ENCODE data around the gene CENPK.

GRCh38 chr5:65479527-65479926 is 83.4 kb downstream of the CENPK start:
- TF ChIP-seq CTCF (conservative IDR thresholded peaks at IDR 0.05) (no peak), EZH2 (IDR thresholded peaks at IDR 0.05; ENCODE audit: low read depth) (no peak)
